Transverse colon (tissue), 4 donors: ENCODE results near the gene KCTD6. TPM values are rescaled to one million over a fixed set of nuclear protein-coding genes. Genes with fewer than 3 reads are reported as not detected.

Source experiments
- DNase-seq: peaks from one replicate; pipeline ENCODE4 v3.0.0-alpha.2; 2019
- H3K27ac ChIP-seq, 4 donors: fragments of 200-600 bp; sonication (generic); 2 replicates each; pipeline ENCODE4 v1.5.1; 2016 to 2018; ENCODE audit warnings: inconsistent platforms in 4 of 4
- H3K27me3 ChIP-seq: fragments of 200-600 bp; sonication (generic); 2 replicates; pipeline ENCODE4 v1.5.1; 2017; ENCODE audit warnings: inconsistent platforms
- H3K36me3 ChIP-seq, 4 donors: fragments of 200-600 bp; sonication (generic); 2 replicates each; pipeline ENCODE4 v1.5.1; 2017 to 2019; ENCODE audit warnings: inconsistent platforms in 4 of 4
- H3K4me1 ChIP-seq, 4 donors: fragments of 200-600 bp; sonication (generic); 2 replicates each; pipeline ENCODE4 v1.5.1; 2017 to 2020; ENCODE audit warnings: inconsistent platforms in 4 of 4
- H3K4me3 ChIP-seq, 4 donors: fragments of 200-600 bp; sonication (generic); 1 replicate in 1 of 4; 2 replicates in 3 of 4; pipeline versions ENCODE4 v1.5.1 to v1.6.1; 2017 to 2019; ENCODE audit warnings: inconsistent platforms in 4 of 4
- H3K9me3 ChIP-seq, 2 donors: fragments of 200-600 bp; sonication (generic); 2 replicates each; pipeline ENCODE4 v1.5.1; 2017 to 2019; ENCODE audit warnings: inconsistent platforms in 2 of 2
- EP300 ChIP-seq: sonication (generic); formaldehyde crosslinking; IDR thresholded peaks from one replicate; pipeline ENCODE4 v1.6.1; 2017; ENCODE audit warnings: antibody characterized with exemption, low read depth
- POLR2A ChIP-seq: fragments of 450-650 bp; IDR thresholded peaks from one replicate; pipeline ENCODE4 v1.6.1; 2016; ENCODE audit warnings: antibody characterized with exemption, mild to moderate bottlenecking, moderate library complexity
- POLR2AphosphoS5 ChIP-seq, 3 donors: sonication (generic); formaldehyde crosslinking; IDR thresholded peaks; one replicate each; pipeline ENCODE4 v1.6.1; 2016; ENCODE audit warnings: antibody characterized with exemption in 3 of 3
- WGBS, 2 donors: methylation state at CpG; one replicate each; pipeline ENCODE4 v1.1.5; 2018; ENCODE audit warnings: low coverage in 1 of 2; 5-methylcytosine and 5-hydroxymethylcytosine counted together
- in situ Hi-C, 4 donors: fragments of 200-750 bp; cut with MboI; loops; one replicate each; pipeline versions ENCODE4 v1.15.0 to v1.15.1; 2017; ENCODE audit warnings: low sequenced_read_pairs in 3 of 4, low pct_ligation_motif_present in 1 of 4, low pct_unique_long_range_greater_than_20kb in 1 of 4
- intact Hi-C: fragments of 100-400 bp; cut with DNase I; formaldehyde crosslinking; loops from one replicate; pipeline ENCODE4 v1.15.1; 2023; ENCODE audit warnings: low total_unique reads
- total RNA-seq, 4 donors: library from RNA; depleted of rRNA; stranded (reverse); fragments of >200 nt; gene quantifications; one replicate each; pipeline ENCODE4 v1.1.0, GENCODE V29; 2016
- TF ChIP-seq, protein P1 (sequence below), 5 experiments: fragments of 200-600 bp in 3 of 5; fragments of 450-650 bp in 2 of 5; sonication (generic) in 3 of 5; IDR thresholded peaks; 1 replicate in 2 of 5; 2 replicates in 3 of 5; pipeline ENCODE4 v1.5.1; 2016 to 2017; ENCODE audit warnings: antibody characterized with exemption in 5 of 5, inconsistent platforms in 3 of 5, mild to moderate bottlenecking in 2 of 5, moderate library complexity in 1 of 5

Gene KCTD6
- total RNA-seq, 4 donors from 2014 or later = 3.0 to 15.7 (median 11.2) TPM

GRCh38 chr3:58474348-58474911 lies 17.5 kb upstream of the KCTD6 start:
- H3K4me1 ChIP-seq = peaks cover 6 to 28% (median 21%) of the 10 kb centered on the region in 4 donors
- no peak for DNase-seq
- H3K36me3 ChIP-seq = no peaks in the 10 kb centered on the region
- no peak overlapping the region for H3K27ac ChIP-seq
- TF ChIP-seq EP300 = no peak
- TF ChIP-seq POLR2A = no peak
- TF ChIP-seq, protein P1, sequence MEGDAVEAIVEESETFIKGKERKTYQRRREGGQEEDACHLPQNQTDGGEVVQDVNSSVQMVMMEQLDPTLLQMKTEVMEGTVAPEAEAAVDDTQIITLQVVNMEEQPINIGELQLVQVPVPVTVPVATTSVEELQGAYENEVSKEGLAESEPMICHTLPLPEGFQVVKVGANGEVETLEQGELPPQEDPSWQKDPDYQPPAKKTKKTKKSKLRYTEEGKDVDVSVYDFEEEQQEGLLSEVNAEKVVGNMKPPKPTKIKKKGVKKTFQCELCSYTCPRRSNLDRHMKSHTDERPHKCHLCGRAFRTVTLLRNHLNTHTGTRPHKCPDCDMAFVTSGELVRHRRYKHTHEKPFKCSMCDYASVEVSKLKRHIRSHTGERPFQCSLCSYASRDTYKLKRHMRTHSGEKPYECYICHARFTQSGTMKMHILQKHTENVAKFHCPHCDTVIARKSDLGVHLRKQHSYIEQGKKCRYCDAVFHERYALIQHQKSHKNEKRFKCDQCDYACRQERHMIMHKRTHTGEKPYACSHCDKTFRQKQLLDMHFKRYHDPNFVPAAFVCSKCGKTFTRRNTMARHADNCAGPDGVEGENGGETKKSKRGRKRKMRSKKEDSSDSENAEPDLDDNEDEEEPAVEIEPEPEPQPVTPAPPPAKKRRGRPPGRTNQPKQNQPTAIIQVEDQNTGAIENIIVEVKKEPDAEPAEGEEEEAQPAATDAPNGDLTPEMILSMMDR (IDR thresholded peaks at IDR 0.05) = no peak
- no peak for TF ChIP-seq POLR2AphosphoS5 (IDR thresholded peaks at IDR 0.05)
- in situ Hi-C loops = loop anchor here in 1 of 4 donors (10.0 kb wide), 1 partner anchor 60 kb away; the partner anchor contains the start of gene ACOX2
- H3K9me3 ChIP-seq = no peaks in the 10 kb centered on the region
- WGBS, 2 donors = 89% methylated on average over 1 of the region's 1 CpG; no CpG with 5 or more reads in 1 of the 2 donors
- H3K4me3 ChIP-seq = no peak overlapping the region
- H3K27me3 ChIP-seq = no peaks in the 10 kb centered on the region
- intact Hi-C loops = no loop called here

DNA sequence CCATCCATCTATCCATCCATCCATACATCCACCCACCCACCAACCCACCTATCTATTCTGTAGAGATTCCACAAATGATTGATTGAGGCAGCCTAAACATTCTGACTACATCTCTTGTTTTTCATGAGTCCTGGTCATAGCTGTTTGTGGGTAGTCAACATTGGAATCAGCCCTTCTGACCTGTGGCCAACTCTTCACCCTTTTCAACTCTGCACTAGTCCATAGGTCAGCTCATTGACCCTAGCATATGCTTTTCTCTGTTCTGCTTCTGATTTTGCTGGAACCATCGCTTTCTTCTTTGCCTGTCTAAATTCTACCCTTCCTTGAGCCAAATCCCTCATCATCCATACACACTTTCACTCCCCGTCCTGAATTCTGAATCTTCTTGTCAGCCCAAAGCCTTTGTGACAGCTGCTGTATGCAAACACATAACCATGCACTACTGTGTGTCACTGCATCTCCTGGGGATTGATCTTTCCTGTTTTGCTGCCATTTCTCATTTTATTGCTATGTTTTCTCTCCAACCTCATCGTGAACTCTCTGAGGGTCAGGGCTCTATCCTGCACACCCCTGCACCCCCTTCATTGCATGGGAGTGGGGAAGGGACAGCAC lies 16.8 kb upstream of the KCTD6 start:
- intact Hi-C loops = no loop called here
- TF ChIP-seq POLR2A (no peak), EP300 (no peak), POLR2AphosphoS5 (IDR thresholded peaks at IDR 0.05) (no peak)
- TF ChIP-seq, protein P1 (IDR thresholded peaks at IDR 0.05) = no peak
- Histone ChIP-seq H3K9me3 (peaks cover 0 to under 1% of the 10 kb centered on the region in 2 donors), H3K27ac (no peak overlapping the region), H3K36me3 (no peaks in the 10 kb centered on the region), H3K27me3 (no peaks in the 10 kb centered on the region), H3K4me1 (peaks cover 6 to 27% (median 19%) of the 10 kb centered on the region in 4 donors), H3K4me3 (no peak overlapping the region)
- in situ Hi-C loops = loop anchor here in 1 of 4 donors (10.0 kb wide), 1 partner anchor 60 kb away; the partner anchor contains the start of gene ACOX2
- WGBS, 2 donors = 64 to 68% methylated on average over 3 of the region's 3 CpGs
- DNase-seq = no peak

DNA sequence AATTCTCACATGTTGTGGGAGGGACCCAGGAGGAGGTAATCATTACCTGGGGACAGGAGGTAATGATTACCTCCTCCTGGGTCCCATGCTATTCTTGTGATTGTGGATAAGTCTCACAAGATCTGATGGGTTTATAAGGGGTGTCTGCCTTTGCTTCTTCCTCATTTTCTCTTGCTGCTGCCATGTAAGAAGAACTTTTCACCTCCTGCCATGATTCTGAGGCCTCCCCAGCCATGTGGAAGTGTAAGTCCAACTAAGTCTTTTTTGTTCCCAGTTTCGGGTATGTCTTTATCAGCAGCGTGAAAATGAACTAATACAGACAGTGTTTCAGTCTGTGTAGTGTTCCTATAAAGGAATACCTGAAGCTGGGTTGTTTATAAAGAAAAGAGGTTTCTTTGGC lies 13.1 kb upstream of the KCTD6 start:
- DNase-seq = no peak
- Histone ChIP-seq H3K27me3 (no peaks in the 10 kb centered on the region), H3K36me3 (no peaks in the 10 kb centered on the region), H3K27ac (no peak overlapping the region), H3K9me3 (peaks cover 3 to 4% of the 10 kb centered on the region in 2 donors), H3K4me1 (peaks cover 0 to 4% (median 0%) of the 10 kb centered on the region in 4 donors), H3K4me3 (no peak overlapping the region)
- intact Hi-C loops (no loop called here), in situ Hi-C loops (loop anchor here in 1 of 4 donors (10.0 kb wide), 1 partner anchor 56 kb away; the partner anchor contains the start of gene ACOX2)
- 98% methylated on average over 2 of the region's 2 CpGs; no CpG with 5 or more reads in 1 of the 2 donors for WGBS, 2 donors
- TF ChIP-seq, protein P1 (IDR thresholded peaks at IDR 0.05) = no peak
- TF ChIP-seq POLR2A (no peak), EP300 (no peak), POLR2AphosphoS5 (IDR thresholded peaks at IDR 0.05) (no peak)

DNA sequence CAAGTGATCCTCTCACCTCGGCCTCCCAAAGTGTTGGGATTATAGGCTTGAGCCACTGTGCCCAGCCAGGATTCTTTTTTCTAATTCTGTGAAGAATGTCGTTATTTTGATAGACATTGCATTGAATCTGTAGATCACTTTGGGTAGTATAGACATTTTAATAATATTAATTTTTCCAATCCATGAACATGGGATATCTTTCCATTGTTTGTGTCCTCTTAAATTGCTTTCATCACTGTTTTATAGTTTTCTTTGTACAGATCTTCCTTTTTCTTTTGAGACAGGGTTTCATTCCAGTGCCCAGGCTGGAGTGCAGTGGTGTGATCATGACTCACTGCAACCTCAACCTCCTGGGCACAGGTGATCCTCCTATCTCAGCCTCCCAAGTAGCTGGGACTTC lies 11.6 kb upstream of the KCTD6 start:
- 89 to 100% methylated on average over 1 to 2 of the region's 2 CpGs for WGBS, 2 donors
- Histone ChIP-seq H3K36me3 (no peaks in the 10 kb centered on the region), H3K27ac (no peak overlapping the region), H3K4me1 (peaks cover 0 to 6% (median 0%) of the 10 kb centered on the region in 4 donors), H3K9me3 (peaks cover 3 to 4% of the 10 kb centered on the region in 2 donors), H3K27me3 (no peaks in the 10 kb centered on the region), H3K4me3 (no peak overlapping the region)
- intact Hi-C loops = no loop called here
- TF ChIP-seq EP300 = no peak
- TF ChIP-seq, protein P1 (IDR thresholded peaks at IDR 0.05) = no peak
- TF ChIP-seq POLR2AphosphoS5 (IDR thresholded peaks at IDR 0.05) = no peak
- no peak for TF ChIP-seq POLR2A
- DNase-seq = no peak
- in situ Hi-C loops = no loop called here
